ENCODE measurements around the gene OR1L6.

The OR1L6 gene

GRCh38 chr9:122742003-122742402, at the start of gene OR1L6:
Gene OR1L6 (plus strand): TSS chr9:122742303. CDS start chr9:122749848, 7,545 bp downstream.
- DNase-seq (ENCODE audit: low read depth in 2 of 2), result no peak

- no peak for DNase-seq (ENCODE audit: low read depth in 2 of 2)
These were observed 46.4 kb upstream of the OR1L6 start for GRCh38 chr9:122695696-122696095.

GRCh38 chr9:122718038-122718437, 24.1 kb upstream of the OR1L6 start:
- DNase-seq (ENCODE audit: low read depth in 2 of 2), result no peak

GRCh38 chr9:122719218-122719617, 22.9 kb upstream of the OR1L6 start:
- no peak for DNase-seq (ENCODE audit: low read depth in 2 of 2)

GRCh38 chr9:122723690-122724089, 18.4 kb upstream of the OR1L6 start, which contains the start of gene OR1L4:
Gene OR1L4 (plus strand): TSS chr9:122723990. CDS start chr9:122723990, 0 bp downstream.
- no peak for DNase-seq (ENCODE audit: low read depth in 2 of 2)

GRCh38 chr9:122754825-122755224, 12.7 kb downstream of the OR1L6 start:
- DNase-seq (ENCODE audit: low read depth in 2 of 2), result no peak

- DNase-seq (ENCODE audit: low read depth in 2 of 2), result no peak
These were observed 25.7 kb downstream of the OR1L6 start for GRCh38 chr9:122767817-122768216.

- DNase-seq (ENCODE audit: low read depth in 2 of 2), result no peak
These were observed 34.9 kb downstream of the OR1L6 start for GRCh38 chr9:122777052-122777451.

- no peak for DNase-seq (ENCODE audit: low read depth in 2 of 2)
These were observed 36.0 kb downstream of the OR1L6 start for GRCh38 chr9:122777935-122778627.

GRCh38 chr9:122779181-122779580, 37.1 kb downstream of the OR1L6 start:
- no peak for DNase-seq (ENCODE audit: low read depth in 2 of 2)

- no peak for DNase-seq (ENCODE audit: low read depth in 2 of 2)
These were observed 37.9 kb downstream of the OR1L6 start for GRCh38 chr9:122780026-122780425.

GRCh38 chr9:122781671-122782070, 39.6 kb downstream of the OR1L6 start:
- no peak for DNase-seq (ENCODE audit: low read depth in 2 of 2)

- no peak for DNase-seq (ENCODE audit: low read depth in 2 of 2)
These were observed 43.2 kb downstream of the OR1L6 start for GRCh38 chr9:122785269-122785668.

- DNase-seq (ENCODE audit: low read depth in 2 of 2), result no peak
These were observed 44.2 kb downstream of the OR1L6 start for GRCh38 chr9:122786338-122786737.

- no peak for DNase-seq (ENCODE audit: low read depth in 2 of 2)
These were observed 46.7 kb downstream of the OR1L6 start, which contains the start of gene OR5C1 for GRCh38 chr9:122788831-122789230. Gene OR5C1 (plus strand): TSS chr9:122788933. CDS start chr9:122788933, 0 bp downstream.

- DNase-seq (ENCODE audit: low read depth in 2 of 2), result no peak
These were observed 47.3 kb downstream of the OR1L6 start for GRCh38 chr9:122789256-122790046.

GRCh38 chr9:122791872-122792669, 50.0 kb downstream of the OR1L6 start:
- no peak for DNase-seq (ENCODE audit: low read depth in 2 of 2)

- no peak for DNase-seq (ENCODE audit: low read depth in 2 of 2)
These were observed 55.4 kb downstream of the OR1L6 start for GRCh38 chr9:122797316-122798063.
